Suprapubic skin (tissue), 4 donors: ENCODE results near the gene CDK5.

Source experiments
- EP300 ChIP-seq: sonication (generic); formaldehyde crosslinking; IDR thresholded peaks from one replicate; pipeline ENCODE4 v1.6.1; 2017; ENCODE audit warnings: antibody characterized with exemption
- POLR2A ChIP-seq, 2 donors: fragments of 450-650 bp; IDR thresholded peaks; one replicate each; pipeline ENCODE4 v1.6.1; 2017; ENCODE audit warnings: antibody characterized with exemption in 2 of 2, mild to moderate bottlenecking in 2 of 2, moderate library complexity in 2 of 2
- POLR2AphosphoS5 ChIP-seq, 3 donors: sonication (generic); formaldehyde crosslinking; IDR thresholded peaks; one replicate each; pipeline ENCODE4 v1.6.1; 2017; ENCODE audit warnings: antibody characterized with exemption in 3 of 3
- TF ChIP-seq, protein P1 (sequence below), 2 donors: fragments of 200-600 bp in 1 of 2; fragments of 450-650 bp in 1 of 2; sonication (generic) in 1 of 2; IDR thresholded peaks; one replicate each; pipeline ENCODE4 v1.5.1; 2016 to 2019; ENCODE audit warnings: antibody characterized with exemption in 2 of 2, mild to moderate bottlenecking in 1 of 2, moderate library complexity in 1 of 2

DNA sequence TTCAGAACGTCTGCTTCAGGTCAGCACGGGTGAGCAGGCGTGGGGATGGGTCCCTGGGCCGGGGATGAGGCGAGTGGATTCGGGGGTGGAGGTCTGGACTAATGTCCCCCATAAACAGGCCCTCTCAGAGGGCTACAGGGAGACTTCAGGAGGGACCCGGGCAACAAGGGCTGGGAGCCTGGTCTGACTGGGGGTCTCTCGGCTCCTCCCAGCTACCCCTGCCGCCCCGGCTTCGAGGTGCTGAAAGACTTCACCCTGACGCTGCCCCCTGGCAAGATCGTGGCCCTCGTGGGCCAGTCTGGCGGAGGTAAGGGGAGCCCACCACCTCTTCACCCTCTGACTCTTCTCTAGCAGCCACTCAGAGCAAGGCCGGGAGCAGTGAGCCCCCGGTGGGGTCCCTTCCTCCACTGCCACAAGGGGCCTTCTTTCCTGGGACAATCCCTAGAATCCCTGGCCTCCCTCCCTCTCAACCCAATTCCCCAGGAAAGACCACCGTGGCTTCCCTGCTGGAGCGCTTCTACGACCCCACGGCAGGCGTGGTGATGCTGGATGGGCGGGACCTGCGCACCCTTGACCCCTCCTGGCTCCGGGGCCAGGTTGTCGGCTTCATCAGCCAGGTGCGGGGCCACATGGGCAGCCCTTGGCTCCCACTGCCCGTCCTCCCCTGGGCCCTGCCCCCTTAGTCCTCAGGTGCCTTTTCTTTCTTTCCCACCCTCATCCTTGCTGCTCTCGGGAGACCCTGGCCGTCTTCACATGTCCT, 16.9 kb downstream of the CDK5 start:
- TF ChIP-seq POLR2A (IDR thresholded peaks at IDR 0.05) (no peak), POLR2AphosphoS5 (IDR thresholded peaks at IDR 0.05) (no peak), EP300 (no peak)
- TF ChIP-seq, protein P1, sequence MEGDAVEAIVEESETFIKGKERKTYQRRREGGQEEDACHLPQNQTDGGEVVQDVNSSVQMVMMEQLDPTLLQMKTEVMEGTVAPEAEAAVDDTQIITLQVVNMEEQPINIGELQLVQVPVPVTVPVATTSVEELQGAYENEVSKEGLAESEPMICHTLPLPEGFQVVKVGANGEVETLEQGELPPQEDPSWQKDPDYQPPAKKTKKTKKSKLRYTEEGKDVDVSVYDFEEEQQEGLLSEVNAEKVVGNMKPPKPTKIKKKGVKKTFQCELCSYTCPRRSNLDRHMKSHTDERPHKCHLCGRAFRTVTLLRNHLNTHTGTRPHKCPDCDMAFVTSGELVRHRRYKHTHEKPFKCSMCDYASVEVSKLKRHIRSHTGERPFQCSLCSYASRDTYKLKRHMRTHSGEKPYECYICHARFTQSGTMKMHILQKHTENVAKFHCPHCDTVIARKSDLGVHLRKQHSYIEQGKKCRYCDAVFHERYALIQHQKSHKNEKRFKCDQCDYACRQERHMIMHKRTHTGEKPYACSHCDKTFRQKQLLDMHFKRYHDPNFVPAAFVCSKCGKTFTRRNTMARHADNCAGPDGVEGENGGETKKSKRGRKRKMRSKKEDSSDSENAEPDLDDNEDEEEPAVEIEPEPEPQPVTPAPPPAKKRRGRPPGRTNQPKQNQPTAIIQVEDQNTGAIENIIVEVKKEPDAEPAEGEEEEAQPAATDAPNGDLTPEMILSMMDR (IDR thresholded peaks at IDR 0.05) = no peak
